Astrocyte of the cerebellum (primary cell): Measurements from ENCODE around the gene NT5DC2.

Experiments
- DNase-seq: peaks from one replicate; pipeline ENCODE4 v3.0.0-alpha.2; 2011; ENCODE audit warnings: low read depth
- H3K4me3 ChIP-seq: 2 replicates; pipeline ENCODE4 v1.5.1; 2011; ENCODE audit warnings: mild to moderate bottlenecking, low read depth, low read length, moderate library complexity
- CTCF ChIP-seq: IDR thresholded peaks from 2 replicates; pipeline ENCODE4 v1.5.1; 2012; ENCODE audit warnings: low read length, low read depth, moderate library complexity, mild to moderate bottlenecking; ENCODE audit errors: missing control alignments
- in situ Hi-C: cut with HindIII; loops from 2 replicates; pipeline ENCODE4 v1.10.0; 2017; ENCODE audit warnings: low sequenced_read_pairs

The NT5DC2 gene

GRCh38 chr3:52516509-52517195 lies 17.0 kb downstream of the NT5DC2 start:
- in situ Hi-C loops: no loop called here
- TF ChIP-seq CTCF: no peak
- DNase-seq: no peak
- H3K4me3 ChIP-seq: no peak overlapping the region

- H3K4me3 ChIP-seq: no peak overlapping the region
- TF ChIP-seq CTCF: no peak
- in situ Hi-C loops: no loop called here
- no peak for DNase-seq
Measured at GRCh38 chr3:52515192-52515591, 18.5 kb downstream of the NT5DC2 start.

- TF ChIP-seq CTCF: no peak
- H3K4me3 ChIP-seq: no peak overlapping the region
- no peak for DNase-seq
- in situ Hi-C loops: no loop called here
Measured at GRCh38 chr3:52514576-52514975, 19.1 kb downstream of the NT5DC2 start.

- in situ Hi-C loops: no loop called here
- no peak for TF ChIP-seq CTCF
- H3K4me3 ChIP-seq: no peak overlapping the region
- DNase-seq: no peak
Measured at GRCh38 chr3:52513281-52513680, 20.4 kb downstream of the NT5DC2 start.

- no peak overlapping the region for H3K4me3 ChIP-seq
- in situ Hi-C loops: no loop called here
- no peak for TF ChIP-seq CTCF
- DNase-seq: no peak
Measured at GRCh38 chr3:52512727-52513126, 20.9 kb downstream of the NT5DC2 start.

- DNase-seq: no peak
- in situ Hi-C loops: no loop called here
- TF ChIP-seq CTCF: no peak
- H3K4me3 ChIP-seq: no peak overlapping the region
Measured at GRCh38 chr3:52512105-52512504, 21.6 kb downstream of the NT5DC2 start.

GRCh38 chr3:52511509-52511908 lies 22.1 kb downstream of the NT5DC2 start:
- no peak for TF ChIP-seq CTCF
- no peak for DNase-seq
- H3K4me3 ChIP-seq: no peak overlapping the region
- in situ Hi-C loops: no loop called here
